ENCODE results near the gene HIVEP3. TPM values are rescaled to one million over a fixed set of nuclear protein-coding genes. Genes with fewer than 3 reads are reported as not detected.

Gene HIVEP3
- total RNA-seq, 2 donors from 2014 or later = 3.4 to 4.0 TPM

DNA sequence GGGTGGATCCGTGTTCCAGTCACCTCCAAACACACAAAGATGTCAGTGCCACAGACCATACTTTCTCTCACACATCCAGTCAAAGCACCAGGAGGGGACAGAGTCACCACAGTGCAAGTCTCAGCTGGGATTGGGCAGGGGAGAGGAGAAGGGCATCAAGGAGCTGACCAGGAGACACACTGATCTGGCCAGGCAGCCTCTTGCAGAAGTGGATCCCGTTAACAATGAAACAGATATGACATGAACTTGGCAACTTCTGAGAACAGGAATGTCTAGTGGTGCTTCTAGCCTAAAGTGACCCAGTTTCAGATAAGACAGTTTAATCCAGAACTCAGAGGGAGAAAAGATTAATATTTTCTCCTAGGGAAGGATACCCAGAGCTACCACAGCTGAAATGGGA lies 71.0 kb downstream of the HIVEP3 start:
- 59 to 65% methylated on average over 2 of the region's 2 CpGs for WGBS, 2 donors
- DNase-seq (no peak), ATAC-seq (no peak)
- no peak overlapping the region for H3K27ac ChIP-seq
- no peaks in the 10 kb centered on the region for H3K27me3 ChIP-seq
- no peak overlapping the region for H3K4me3 ChIP-seq
- intact Hi-C loops (cut with DNase I) = no loop called here
- no peaks in the 10 kb centered on the region for H3K36me3 ChIP-seq (replicated peaks in 1 of 2; ENCODE audit: insufficient read depth in 1 of 2, low read depth in 2 of 2)
- no peaks in the 10 kb centered on the region for H3K4me1 ChIP-seq
- TF ChIP-seq, protein P1, sequence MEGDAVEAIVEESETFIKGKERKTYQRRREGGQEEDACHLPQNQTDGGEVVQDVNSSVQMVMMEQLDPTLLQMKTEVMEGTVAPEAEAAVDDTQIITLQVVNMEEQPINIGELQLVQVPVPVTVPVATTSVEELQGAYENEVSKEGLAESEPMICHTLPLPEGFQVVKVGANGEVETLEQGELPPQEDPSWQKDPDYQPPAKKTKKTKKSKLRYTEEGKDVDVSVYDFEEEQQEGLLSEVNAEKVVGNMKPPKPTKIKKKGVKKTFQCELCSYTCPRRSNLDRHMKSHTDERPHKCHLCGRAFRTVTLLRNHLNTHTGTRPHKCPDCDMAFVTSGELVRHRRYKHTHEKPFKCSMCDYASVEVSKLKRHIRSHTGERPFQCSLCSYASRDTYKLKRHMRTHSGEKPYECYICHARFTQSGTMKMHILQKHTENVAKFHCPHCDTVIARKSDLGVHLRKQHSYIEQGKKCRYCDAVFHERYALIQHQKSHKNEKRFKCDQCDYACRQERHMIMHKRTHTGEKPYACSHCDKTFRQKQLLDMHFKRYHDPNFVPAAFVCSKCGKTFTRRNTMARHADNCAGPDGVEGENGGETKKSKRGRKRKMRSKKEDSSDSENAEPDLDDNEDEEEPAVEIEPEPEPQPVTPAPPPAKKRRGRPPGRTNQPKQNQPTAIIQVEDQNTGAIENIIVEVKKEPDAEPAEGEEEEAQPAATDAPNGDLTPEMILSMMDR (IDR thresholded peaks at IDR 0.05) = no peak
- TF ChIP-seq POLR2A (IDR thresholded peaks at IDR 0.05) = no peak
- H3K9me3 ChIP-seq = no peaks in the 10 kb centered on the region

DNA sequence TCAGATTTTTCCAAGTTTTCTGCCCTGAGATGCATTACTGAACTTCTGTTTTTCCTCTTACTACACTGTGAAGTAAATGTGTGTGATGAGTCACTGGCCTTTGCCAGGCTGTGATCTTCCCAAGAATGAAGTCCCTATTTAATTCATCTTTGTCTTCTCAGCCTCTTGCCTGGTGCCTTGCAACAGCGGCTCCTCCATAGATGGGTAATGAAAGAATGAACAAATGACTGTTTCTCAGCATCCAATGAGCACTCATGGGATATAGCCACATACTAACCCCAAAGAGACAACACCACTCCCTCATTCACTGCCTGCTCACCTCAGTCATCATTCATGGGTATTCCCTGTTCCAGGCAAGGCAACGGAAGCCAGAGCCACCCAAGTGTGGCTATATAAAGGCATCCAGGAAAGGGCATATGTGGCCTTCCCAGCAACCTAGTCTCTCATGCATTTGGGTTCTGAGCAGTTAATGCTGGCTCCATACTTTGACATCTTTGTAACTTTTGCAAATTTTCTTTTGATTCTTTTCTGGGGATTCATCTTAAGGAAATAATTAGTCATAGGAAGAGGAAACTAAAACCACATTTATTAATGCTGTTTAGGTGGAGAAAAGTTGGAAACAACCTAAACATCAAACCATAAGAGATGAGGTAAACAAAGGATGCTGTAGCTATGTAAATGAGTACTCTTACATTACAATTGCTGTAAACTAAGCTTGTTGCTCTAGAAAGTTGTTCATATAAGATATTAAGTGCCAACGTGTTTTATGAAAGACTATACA lies 71.9 kb downstream of the HIVEP3 start:
- TF ChIP-seq POLR2A (IDR thresholded peaks at IDR 0.05) = no peak
- TF ChIP-seq, protein P1 (IDR thresholded peaks at IDR 0.05) = no peak
- ATAC-seq (no peak), DNase-seq (no peak)
- intact Hi-C loops (cut with DNase I) = no loop called here
- Histone ChIP-seq H3K9me3 (no peaks in the 10 kb centered on the region), H3K4me1 (no peaks in the 10 kb centered on the region), H3K36me3 (replicated peaks in 1 of 2; ENCODE audit: insufficient read depth in 1 of 2, low read depth in 2 of 2) (no peaks in the 10 kb centered on the region), H3K27me3 (no peaks in the 10 kb centered on the region), H3K4me3 (no peak overlapping the region), H3K27ac (no peak overlapping the region)
- 84 to 87% methylated on average over 3 of the region's 3 CpGs for WGBS, 2 donors

DNA sequence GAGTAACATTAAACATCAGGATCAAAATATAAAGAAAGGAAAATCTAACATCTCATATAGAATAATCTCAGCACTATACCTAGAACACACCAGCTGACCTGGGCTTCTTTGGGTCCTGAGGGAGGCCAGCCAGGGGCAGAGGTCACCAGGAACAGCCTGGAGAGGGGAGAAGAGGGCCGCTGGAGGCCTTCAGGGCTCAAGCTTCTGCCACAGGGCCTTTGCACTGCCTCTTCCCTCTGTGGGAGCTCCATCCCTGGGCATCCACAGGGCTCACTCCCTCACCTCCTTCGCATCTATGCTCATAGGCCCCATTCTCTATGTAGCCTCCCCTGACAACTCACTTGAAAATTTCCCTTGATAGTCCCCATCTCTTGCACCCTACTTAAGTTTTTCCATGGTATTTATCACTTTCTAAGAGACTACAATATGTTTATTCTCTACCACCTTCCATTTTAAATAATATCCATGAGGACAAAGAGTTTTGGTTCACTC lies 73.9 kb downstream of the HIVEP3 start:
- 80 to 82% methylated on average over 2 of the region's 2 CpGs for WGBS, 2 donors
- no peaks in the 10 kb centered on the region for H3K36me3 ChIP-seq (replicated peaks in 1 of 2; ENCODE audit: insufficient read depth in 1 of 2, low read depth in 2 of 2)
- DNase-seq = no peak
- H3K9me3 ChIP-seq = no peaks in the 10 kb centered on the region
- no peak overlapping the region for H3K4me3 ChIP-seq
- no peak for ATAC-seq
- no peaks in the 10 kb centered on the region for H3K27me3 ChIP-seq
- H3K4me1 ChIP-seq = no peaks in the 10 kb centered on the region
- TF ChIP-seq POLR2A (IDR thresholded peaks at IDR 0.05) = no peak
- TF ChIP-seq, protein P1 (IDR thresholded peaks at IDR 0.05) = no peak
- H3K27ac ChIP-seq = no peak overlapping the region
- intact Hi-C loops (cut with DNase I) = no loop called here

DNA sequence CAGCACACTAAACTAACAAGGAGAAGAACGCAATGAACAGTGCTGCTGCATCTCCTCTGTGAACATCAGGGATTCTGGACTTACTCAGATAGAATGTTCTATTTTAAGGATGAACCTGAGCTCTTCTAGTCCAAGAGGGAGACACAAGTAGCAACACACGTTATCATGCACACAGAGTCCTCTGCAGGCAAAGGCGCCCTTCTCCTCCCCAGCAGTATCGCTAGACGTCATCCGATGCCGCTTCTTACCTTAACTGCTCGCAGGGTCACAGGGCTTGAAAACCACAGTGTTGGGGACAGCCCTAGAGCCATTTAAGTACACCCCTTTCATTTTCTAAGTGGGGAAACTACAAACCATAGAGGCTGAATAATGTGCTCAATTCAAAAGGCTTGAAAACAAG lies 74.5 kb downstream of the HIVEP3 start:
- 87 to 94% methylated on average over 8 of the region's 8 CpGs for WGBS, 2 donors
- no peak overlapping the region for H3K4me3 ChIP-seq
- H3K4me1 ChIP-seq = no peaks in the 10 kb centered on the region
- H3K9me3 ChIP-seq = no peaks in the 10 kb centered on the region
- TF ChIP-seq, protein P1 (IDR thresholded peaks at IDR 0.05) = no peak
- no peak for TF ChIP-seq POLR2A (IDR thresholded peaks at IDR 0.05)
- no peaks in the 10 kb centered on the region for H3K27me3 ChIP-seq
- no peaks in the 10 kb centered on the region for H3K36me3 ChIP-seq (replicated peaks in 1 of 2; ENCODE audit: insufficient read depth in 1 of 2, low read depth in 2 of 2)
- ATAC-seq = no peak
- DNase-seq = no peak
- intact Hi-C loops (cut with DNase I) = no loop called here
- no peak overlapping the region for H3K27ac ChIP-seq

All from body of pancreas (tissue), 4 donors.